ENCODE data around the gene DUSP28.

DNA sequence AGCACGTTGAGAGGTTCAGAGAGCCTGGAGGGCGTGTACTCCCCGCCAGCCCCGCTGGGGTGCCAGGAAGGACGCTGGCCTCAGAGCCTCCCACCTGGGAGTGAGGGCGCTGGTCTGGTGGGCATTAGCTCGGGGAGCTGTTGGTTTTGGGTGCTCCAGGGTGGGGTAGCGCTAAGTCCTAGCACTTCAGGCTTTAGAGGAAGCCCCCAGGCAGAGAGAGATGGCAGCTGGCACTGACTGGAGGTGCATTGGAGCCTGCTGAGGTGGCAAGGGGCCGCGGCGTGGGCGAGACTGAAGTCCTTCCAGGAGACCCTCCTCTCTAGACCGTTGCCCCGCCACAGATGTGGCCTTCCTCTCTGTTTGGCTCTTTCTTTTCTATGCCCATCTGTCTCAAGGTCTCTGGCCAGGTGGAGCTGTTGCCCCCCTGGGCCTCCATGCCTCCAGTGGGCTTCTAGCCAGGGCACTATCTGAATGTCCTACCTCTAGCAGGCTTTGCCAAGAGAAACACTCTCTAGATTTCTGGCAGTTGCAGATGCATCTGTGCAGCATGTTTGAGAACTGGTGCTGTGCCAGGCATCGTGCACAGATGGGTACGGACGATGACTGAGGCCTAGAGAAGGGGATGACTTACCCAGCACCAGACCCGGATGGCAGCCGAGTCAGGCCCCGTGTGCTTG, 33.0 kb downstream of the DUSP28 start:
- TF ChIP-seq, protein P1, sequence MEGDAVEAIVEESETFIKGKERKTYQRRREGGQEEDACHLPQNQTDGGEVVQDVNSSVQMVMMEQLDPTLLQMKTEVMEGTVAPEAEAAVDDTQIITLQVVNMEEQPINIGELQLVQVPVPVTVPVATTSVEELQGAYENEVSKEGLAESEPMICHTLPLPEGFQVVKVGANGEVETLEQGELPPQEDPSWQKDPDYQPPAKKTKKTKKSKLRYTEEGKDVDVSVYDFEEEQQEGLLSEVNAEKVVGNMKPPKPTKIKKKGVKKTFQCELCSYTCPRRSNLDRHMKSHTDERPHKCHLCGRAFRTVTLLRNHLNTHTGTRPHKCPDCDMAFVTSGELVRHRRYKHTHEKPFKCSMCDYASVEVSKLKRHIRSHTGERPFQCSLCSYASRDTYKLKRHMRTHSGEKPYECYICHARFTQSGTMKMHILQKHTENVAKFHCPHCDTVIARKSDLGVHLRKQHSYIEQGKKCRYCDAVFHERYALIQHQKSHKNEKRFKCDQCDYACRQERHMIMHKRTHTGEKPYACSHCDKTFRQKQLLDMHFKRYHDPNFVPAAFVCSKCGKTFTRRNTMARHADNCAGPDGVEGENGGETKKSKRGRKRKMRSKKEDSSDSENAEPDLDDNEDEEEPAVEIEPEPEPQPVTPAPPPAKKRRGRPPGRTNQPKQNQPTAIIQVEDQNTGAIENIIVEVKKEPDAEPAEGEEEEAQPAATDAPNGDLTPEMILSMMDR (conservative IDR thresholded peaks at IDR 0.05; ENCODE audit: low read depth, low read length) = no peak
- no peak for TF ChIP-seq EZH2 (IDR thresholded peaks at IDR 0.05; ENCODE audit: borderline replicate concordance, low read depth, low read length, poor library complexity, severe bottlenecking)

All from A673 (cell line).